AG09319 (cell line): ENCODE results near the gene KANSL1L.
A peak's percentile ranks its signal among the peaks of the same experiment; 100 is the strongest.

Source experiments
- DNase-seq: peaks from one replicate; pipeline ENCODE4 v3.0.0-alpha.2; 2010; ENCODE audit warnings: low read depth; ENCODE audit errors: extremely low read depth
- CTCF ChIP-seq: IDR thresholded peaks from 2 replicates; pipeline ENCODE4 v1.5.1; 2011; ENCODE audit warnings: low read depth, mild to moderate bottlenecking, inconsistent platforms, low read length, moderate library complexity

Gene KANSL1L

GRCh38 chr2:209993968-209994367 is 177.2 kb downstream of the KANSL1L start:
- no peak for DNase-seq
- TF ChIP-seq CTCF: no peak

- TF ChIP-seq CTCF: no peak
- no peak for DNase-seq
Measured at GRCh38 chr2:209990838-209991237, 180.4 kb downstream of the KANSL1L start.

- no peak for TF ChIP-seq CTCF
- no peak for DNase-seq
Measured at GRCh38 chr2:209988010-209988409, 183.2 kb downstream of the KANSL1L start.

GRCh38 chr2:209986415-209986814 is 184.8 kb downstream of the KANSL1L start:
- no peak for DNase-seq
- no peak for TF ChIP-seq CTCF

GRCh38 chr2:209985874-209986273 is 185.3 kb downstream of the KANSL1L start:
- DNase-seq: no peak
- TF ChIP-seq CTCF: no peak

GRCh38 chr2:209984291-209984690 is 186.9 kb downstream of the KANSL1L start:
- no peak for TF ChIP-seq CTCF
- no peak for DNase-seq

GRCh38 chr2:209977386-209978239 is 193.6 kb downstream of the KANSL1L start:
- no peak for DNase-seq
- TF ChIP-seq CTCF: peak; percentile 39
